ENCODE measurements around the gene MCM3AP.

The MCM3AP gene

GRCh38 chr21:46215436-46216131 lies 69.8 kb downstream of the MCM3AP start:
- no peak for DNase-seq

GRCh38 chr21:46214478-46215340 lies 70.7 kb downstream of the MCM3AP start:
- no peak for DNase-seq

- DNase-seq = no peak
Observed at GRCh38 chr21:46213620-46214286, 71.7 kb downstream of the MCM3AP start.

GRCh38 chr21:46212721-46213484 lies 72.5 kb downstream of the MCM3AP start:
- no peak for DNase-seq

GRCh38 chr21:46211786-46212720 lies 73.4 kb downstream of the MCM3AP start:
- no peak for DNase-seq

- no peak for DNase-seq
Observed at GRCh38 chr21:46211376-46211775, 74.0 kb downstream of the MCM3AP start.

- DNase-seq = no peak
Observed at GRCh38 chr21:46210378-46211136, 74.9 kb downstream of the MCM3AP start.

- no peak for DNase-seq
Observed at GRCh38 chr21:46208761-46209721, 76.4 kb downstream of the MCM3AP start.

GRCh38 chr21:46207920-46208591 lies 77.4 kb downstream of the MCM3AP start:
- DNase-seq = no peak

GRCh38 chr21:46207006-46207919 lies 78.1 kb downstream of the MCM3AP start:
- no peak for DNase-seq

- no peak for DNase-seq
Observed at GRCh38 chr21:46206163-46207005, 79.0 kb downstream of the MCM3AP start.

- DNase-seq = no peak
Observed at GRCh38 chr21:46205766-46206162, 79.6 kb downstream of the MCM3AP start.

GRCh38 chr21:46205166-46205565 lies 80.2 kb downstream of the MCM3AP start:
- no peak for DNase-seq

GRCh38 chr21:46203203-46203600 lies 82.2 kb downstream of the MCM3AP start:
- DNase-seq = no peak

- no peak for DNase-seq
Observed at GRCh38 chr21:46202592-46203202, 82.7 kb downstream of the MCM3AP start.
